HG02678 (cell line): Measurements from ENCODE around the gene NFATC3.
A peak's percentile ranks its signal among the peaks of the same experiment; 100 is the strongest.

Experiments used
- ATAC-seq: cut with Tn5 transposase; IDR thresholded peaks from one replicate; pipeline ENCODE4 v1.9.1; 2021; ENCODE audit warnings: mild to moderate bottlenecking, moderate library complexity; ENCODE audit not compliant: unreplicated experiment

Gene NFATC3

GRCh38 chr16:68072038-68072695 lies 13.0 kb upstream of the NFATC3 start:
- ATAC-seq, result no peak

DNA sequence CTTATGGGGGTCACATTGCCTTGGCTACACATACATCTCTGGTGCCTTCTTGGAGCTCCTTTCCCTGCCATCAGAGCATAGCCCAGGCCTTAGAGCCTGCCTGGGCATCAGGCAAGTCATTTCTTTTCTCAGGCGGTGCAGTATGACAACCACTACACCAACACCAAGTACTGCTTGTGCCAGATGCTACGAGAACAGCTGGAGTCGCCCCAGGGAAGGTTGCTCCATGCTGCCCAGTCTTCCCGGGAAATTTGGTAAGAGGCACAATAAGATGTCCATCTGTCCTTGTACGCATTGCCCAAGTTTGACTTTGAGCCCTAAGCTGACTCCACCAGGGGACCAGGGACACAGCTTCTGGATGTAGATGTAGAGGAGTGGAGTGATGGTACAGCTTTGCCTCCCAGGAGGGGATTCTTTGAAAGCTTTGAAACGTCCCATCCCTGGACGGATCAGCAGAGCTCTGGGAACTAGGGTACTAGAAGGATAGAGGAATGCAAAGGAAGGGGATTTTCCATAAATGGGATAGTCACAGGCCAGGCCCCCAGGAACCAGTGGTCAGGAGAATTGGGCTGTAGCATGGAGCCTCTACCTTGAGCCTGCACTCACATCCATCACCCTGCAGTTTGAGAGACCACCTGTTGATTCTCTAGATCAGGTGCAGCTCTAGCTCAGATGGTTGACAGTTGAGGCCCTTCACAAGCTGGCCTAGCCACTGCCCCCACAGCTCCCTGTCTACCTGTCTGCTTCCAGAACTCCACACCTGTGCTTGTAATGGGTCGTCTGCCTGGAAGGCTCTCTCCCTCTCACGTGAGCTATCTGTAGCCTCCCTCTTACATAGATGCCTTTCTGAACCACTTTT lies 11.0 kb upstream of the NFATC3 start:
- ATAC-seq, result no peak

DNA sequence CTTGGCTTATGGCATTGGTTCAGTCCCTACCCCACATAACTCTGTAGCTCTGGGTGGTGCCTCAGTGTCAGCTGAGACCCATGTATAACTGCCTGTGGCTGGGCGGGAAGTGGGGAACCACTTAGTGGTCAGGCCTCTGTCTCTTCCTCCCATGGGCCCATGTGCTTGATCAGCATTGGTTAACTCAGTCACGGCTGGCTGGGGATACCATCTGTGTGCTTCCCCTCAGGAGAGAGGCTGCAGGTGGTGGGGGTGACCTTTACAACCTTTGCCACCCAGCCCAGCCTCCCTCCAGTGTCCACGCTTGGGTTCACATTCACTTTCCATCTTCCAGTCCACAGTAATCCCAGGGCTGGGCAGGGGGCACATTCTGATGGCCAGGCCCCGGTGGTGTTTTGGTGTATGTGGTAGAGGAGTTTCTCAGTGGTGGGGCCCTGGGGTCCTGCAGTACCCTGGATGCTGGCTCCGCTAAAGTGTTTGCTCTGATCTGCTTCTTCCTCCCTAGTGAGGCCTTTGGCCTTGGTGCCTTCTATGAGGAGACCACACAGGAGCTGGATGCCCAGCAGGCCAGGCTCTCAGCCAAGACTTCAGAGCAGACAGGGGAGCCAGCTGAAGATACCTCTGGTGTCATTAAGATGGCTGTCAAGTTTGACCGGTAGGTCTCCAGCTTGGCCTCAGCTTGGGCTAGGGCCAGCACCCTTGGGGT lies 10.2 kb upstream of the NFATC3 start:
- peak; percentile 82 for ATAC-seq

DNA sequence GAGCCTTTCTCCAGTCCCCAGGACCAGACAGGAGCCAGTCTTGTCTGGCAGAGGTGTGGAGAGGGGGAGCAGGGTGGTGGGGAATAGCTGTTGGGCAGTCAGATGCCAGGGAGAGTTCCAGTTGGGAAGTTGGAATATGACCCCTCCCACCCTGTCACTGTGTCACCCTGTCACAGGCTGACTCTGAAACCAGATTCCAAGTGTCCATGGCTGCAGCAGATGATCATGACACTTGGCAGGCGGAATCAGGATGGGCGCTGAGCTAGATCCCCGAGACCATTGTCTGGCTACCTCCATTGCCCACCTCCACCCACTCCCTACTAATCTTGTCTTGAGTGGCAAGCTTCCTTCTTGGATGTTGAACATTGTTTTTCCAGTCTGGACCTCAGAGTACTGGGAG lies 9.2 kb upstream of the NFATC3 start:
- ATAC-seq, result no peak

GRCh38 chr16:68076560-68076959 lies 8.6 kb upstream of the NFATC3 start:
- ATAC-seq, result no peak

DNA sequence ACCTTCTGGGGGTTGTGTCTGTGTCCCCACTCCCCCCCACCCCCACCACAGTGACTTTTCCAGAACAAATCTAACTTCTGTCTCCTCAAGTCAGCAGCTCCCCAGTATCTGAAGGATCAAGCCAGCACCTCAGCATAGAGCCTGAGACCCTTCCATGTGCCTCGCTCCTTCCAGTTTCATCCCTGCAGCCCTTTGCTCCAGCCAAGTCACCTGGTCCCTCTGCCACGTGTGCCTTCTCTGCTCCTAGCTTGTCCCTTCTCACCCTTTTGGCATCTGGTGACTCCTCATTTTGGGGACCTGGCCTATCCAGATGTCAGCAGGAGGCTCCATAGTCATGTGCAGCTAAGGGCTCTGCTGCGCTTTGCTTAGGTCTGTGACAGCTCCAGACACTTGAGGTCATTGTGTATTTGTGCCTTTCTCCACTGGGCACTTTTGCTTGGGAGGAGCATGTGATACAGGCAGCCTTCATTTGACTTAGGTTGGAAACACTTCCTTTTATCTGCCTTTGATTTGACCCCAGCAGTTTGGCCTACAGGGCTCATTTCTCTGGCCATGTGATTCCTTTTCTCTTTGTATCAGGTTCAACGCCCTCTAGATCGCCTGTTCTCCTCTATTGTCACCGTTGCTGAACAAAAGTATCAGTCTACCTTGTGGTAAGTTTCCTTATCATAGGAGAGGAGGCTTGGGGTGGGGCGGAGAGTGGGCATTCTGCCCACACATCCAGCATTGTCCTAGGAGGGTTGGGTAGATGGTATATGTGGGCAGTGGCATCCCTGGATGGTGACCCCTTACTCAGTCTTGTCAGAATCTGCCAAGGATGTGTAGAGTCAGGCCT lies 7.1 kb upstream of the NFATC3 start:
- ATAC-seq, result no peak

- no peak for ATAC-seq
These were observed 6.3 kb upstream of the NFATC3 start for GRCh38 chr16:68078701-68079375.

DNA sequence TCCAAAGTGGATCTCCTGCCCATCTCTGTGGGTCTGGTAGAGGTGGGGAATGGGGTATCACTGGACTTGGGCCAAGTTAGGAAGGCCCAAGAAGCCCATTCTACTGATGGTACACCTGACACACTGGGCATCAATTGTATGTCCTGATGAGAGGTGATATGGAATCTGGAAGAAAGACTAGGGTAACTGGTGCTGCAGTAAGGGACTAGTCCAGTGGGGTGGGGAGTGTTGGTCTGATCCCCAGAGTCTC lies 5.9 kb upstream of the NFATC3 start:
- no peak for ATAC-seq

GRCh38 chr16:68079626-68080344 lies 5.4 kb upstream of the NFATC3 start:
- no peak for ATAC-seq

DNA sequence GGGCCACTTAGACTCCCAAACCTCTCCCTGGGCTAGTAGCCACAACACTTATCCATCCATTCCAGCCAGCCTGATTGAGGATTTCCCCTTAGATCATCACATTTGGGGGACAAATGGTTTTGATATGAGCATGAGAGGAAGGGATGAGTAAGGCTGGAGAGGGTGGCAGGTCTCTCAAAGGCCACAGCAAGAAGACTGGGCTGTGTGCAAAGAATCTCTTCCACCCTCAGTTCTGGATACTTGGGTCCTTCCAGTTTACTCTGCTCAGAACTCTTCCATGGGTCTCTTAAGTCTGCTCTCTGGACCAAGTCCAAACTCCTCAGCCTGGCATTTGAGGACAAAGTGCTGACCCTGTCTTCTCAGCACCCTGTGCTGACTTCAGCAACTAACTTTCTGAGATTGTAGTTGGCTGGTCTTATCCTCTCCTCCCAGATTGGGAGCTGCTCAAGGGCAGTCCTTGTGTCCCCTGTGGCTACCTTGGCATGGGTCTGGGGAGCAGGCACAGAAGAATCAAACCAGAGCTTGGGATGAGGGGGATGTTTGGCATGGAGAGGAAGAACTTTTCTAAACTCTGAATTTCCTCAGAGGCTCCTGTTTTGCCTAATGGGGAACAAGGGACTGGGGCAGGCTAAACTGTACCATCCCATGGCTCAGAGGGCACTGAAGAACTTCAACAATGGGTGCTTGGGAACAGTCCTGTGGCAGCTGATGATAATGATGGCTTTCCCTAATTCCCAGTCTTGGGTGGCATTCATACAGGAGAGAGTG lies 3.1 kb upstream of the NFATC3 start:
- no peak for ATAC-seq

- no peak for ATAC-seq
These were observed 2.4 kb upstream of the NFATC3 start for GRCh38 chr16:68082629-68083238.

DNA sequence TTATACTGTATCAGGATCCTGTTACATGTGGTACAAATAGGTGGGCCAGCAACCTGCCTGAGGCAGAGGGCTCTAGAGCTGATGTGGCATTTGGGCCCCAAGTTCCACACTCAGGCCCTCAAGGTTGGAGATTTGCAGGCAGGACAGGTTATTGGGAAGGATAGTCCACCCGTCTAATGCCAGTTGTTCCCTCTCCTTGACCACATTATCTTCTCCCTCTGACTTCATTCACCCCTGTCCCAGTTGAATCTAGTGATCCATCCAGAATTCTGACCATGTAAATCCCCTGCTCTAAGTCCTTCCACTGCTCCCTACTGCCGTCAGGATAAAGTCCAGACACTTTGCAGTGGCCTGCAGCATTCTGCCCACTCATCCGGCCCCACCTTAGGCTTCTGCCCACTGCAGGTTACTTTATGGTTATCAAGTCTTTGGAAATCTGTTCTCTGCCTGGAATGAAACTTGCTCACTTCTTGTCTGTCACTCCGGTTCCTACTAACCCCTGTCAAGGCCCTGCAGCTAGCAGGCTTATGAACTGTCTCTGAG lies 1.9 kb upstream of the NFATC3 start:
- ATAC-seq, result no peak

GRCh38 chr16:68083861-68084503 lies 1.2 kb upstream of the NFATC3 start:
- no peak for ATAC-seq

GRCh38 chr16:68084504-68085258 lies 489 bp upstream of the NFATC3 start:
- peak; percentile 59 for ATAC-seq

DNA sequence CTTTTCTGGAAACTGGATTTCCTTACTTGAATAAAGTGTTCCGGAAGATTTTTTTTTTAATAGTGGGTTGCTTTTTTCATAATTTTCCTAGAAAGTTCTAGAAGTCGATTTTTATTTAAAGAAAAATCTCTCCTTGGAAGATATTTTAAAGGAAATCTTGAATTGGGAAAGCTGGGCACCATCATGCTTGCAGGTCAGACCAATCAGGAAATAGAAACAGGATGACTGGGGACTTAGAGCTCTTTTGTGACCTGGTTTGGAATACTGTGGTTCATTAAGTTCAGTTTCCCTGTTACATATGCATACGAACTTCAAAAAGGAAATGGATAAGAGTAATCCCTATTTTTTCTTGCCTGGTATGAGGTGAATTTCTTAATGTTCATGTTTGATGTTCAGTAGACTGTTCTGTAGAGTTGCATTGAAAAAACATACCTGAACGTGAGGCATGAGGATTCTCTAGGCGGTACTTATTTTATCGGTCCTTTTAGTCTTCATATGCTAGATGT lies 1.2 kb downstream of the NFATC3 start:
- ATAC-seq, result no peak

DNA sequence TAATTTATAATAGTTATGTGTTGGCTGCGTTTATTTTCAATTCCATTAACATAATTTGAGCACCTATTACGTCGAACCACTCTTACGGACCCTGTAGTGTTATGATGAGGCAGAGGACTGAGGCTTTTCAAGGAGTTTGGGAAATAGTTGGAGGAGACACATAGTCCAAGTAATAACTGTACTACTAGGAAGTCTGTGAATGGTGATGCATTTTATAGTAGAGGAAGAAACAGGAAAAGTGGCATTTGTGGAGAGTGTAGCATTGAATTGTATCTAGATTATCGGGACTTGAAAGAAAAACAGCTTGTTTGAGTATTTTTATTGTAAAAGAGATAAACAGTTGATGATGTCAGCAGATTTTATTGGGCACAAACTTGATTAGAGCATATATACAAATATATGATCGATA lies 1.7 kb downstream of the NFATC3 start:
- no peak for ATAC-seq

DNA sequence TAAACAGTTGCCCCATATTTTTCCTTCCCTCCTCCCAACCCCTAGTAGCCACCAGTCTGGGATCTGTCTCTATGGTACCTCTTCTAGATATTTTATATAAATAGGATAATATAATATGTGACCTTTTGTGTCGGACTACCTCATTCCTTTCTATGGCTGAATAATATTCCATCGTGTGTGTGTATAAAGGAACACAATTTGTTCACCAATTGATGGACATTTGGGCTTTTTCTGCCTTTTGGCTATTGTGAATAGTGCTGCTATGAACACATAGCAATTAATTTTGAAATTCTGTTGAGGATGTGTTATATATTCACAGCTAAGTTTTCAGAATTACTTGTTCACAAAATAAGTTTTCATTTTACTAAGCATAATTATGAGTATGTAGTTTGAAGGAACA lies 2.5 kb downstream of the NFATC3 start:
- ATAC-seq, result no peak
